Large intestine (tissue), 3 donors: ENCODE data around the gene MAP3K15. TPM values are rescaled to one million over a fixed set of nuclear protein-coding genes. Genes with fewer than 3 reads are reported as not detected.

Source experiments
- DNase-seq, 2 donors: peaks; one replicate each; pipeline versions ENCODE4 v3.0.0 to v3.0.0-alpha.2; 2013
- H3K27ac ChIP-seq: one replicate; pipeline ENCODE4 v1.5.1; 2013; ENCODE audit warnings: low read length
- H3K27me3 ChIP-seq: 2 replicates; pipeline ENCODE4 v1.6.1; 2013; ENCODE audit warnings: low read length; ENCODE audit not compliant: control insufficient read depth, insufficient read depth
- H3K36me3 ChIP-seq: 2 replicates; pipeline ENCODE4 v1.6.1; 2013; ENCODE audit warnings: low read length; ENCODE audit not compliant: control insufficient read depth, insufficient read depth
- H3K4me1 ChIP-seq: one replicate; pipeline ENCODE4 v1.6.1; 2013; ENCODE audit warnings: low read length; ENCODE audit not compliant: control insufficient read depth, insufficient read depth
- H3K4me3 ChIP-seq: one replicate; pipeline ENCODE4 v1.5.1; 2013; ENCODE audit warnings: low read length
- H3K9me3 ChIP-seq: one replicate; pipeline ENCODE4 v1.6.1; 2013; ENCODE audit warnings: mild to moderate bottlenecking, low read depth, low read length, moderate library complexity; ENCODE audit not compliant: control insufficient read depth
- WGBS: methylation state at CpG from one replicate; pipeline ENCODE4 v1.1.5; 2013; ENCODE audit warnings: low lambda C conversion rate; ENCODE audit not compliant: insufficient coverage; 5-methylcytosine and 5-hydroxymethylcytosine counted together
- polyA plus RNA-seq: library from polyadenylated mRNA; unstranded; fragments of 120-200 nt; gene quantifications from one replicate; pipeline ENCODE4 v1.2.1, GENCODE V29; 2013

Gene MAP3K15
- polyA plus RNA-seq, 1 donor = 0.30 TPM

GRCh38 chrX:19326567-19326966 is 188.7 kb downstream of the MAP3K15 start:
- Histone ChIP-seq H3K36me3 (no peaks in the 10 kb centered on the region), H3K4me1 (no peaks in the 10 kb centered on the region), H3K4me3 (no peak overlapping the region), H3K27me3 (no peaks in the 10 kb centered on the region), H3K9me3 (no peaks in the 10 kb centered on the region), H3K27ac (no peak overlapping the region)
- DNase-seq = no peak
- no CpG with 5 or more reads among the region's 2 CpGs for WGBS

Other genes with a start within 250 kb of the MAP3K15 start
- gene PDHA1, start 171.6 kb downstream of the MAP3K15 start, polyA plus RNA-seq = 166 TPM